K562 (cell line): ENCODE data around the gene TENM3. TPM values are rescaled to one million over a fixed set of nuclear protein-coding genes. Genes with fewer than 3 reads are reported as not detected.

Source experiments
- ATAC-seq: fragments of 200-7000 bp; cut with Tn5 transposase; 3 replicates; pipeline ENCODE4 v1.9.1; 2020; ENCODE audit warnings: moderate library complexity
- BruUV-seq: library from RNA; stranded (reverse); fragments of 400-500 nt; replicated peaks from 2 replicates; lab custom pipeline; 2021; lab: Mats Ljungman, UMichigan
- CTCF ChIA-PET: fragments of 300-600 bp; formaldehyde crosslinking; extraction: SDS; loops from one replicate; lab custom pipeline; 2021; ENCODE audit warnings: low intra/inter-chr PET ratio; lab: Yijun Ruan, JAX
- POLR2A ChIA-PET: fragments of 300-600, 350-650 bp; sonication (Branson Sonifier 250); formaldehyde crosslinking; extraction: SDS; loops from one replicate; lab custom pipeline; 2021; ENCODE audit warnings: antibody characterized with exemption, inconsistent platforms; lab: Yijun Ruan, JAX
- DNase-seq, 4 experiments: peaks; one replicate each; pipeline versions ENCODE4 v3.0.0 to v3.0.0-alpha.2; 2011 to 2018; ENCODE audit warnings: low spot score in 3 of 4, mixed read lengths in 3 of 4; ENCODE audit errors: extremely low read depth in 1 of 4
- FAIRE-seq: peaks from 2 replicates; lab custom pipeline; 2011; peaks lifted over from hg19 to GRCh38; lab: Jason Lieb, UNC
- H2AFZ ChIP-seq: 2 replicates; pipeline ENCODE4 v1.6.0; 2011; ENCODE audit warnings: low read depth, low read length, control low read depth, inconsistent platforms
- H3K27ac ChIP-seq: fragments of 200-600 bp; 3 replicates; pipeline ENCODE4 v1.8.0; 2011; ENCODE audit warnings: low read depth, mild to moderate bottlenecking, control low read depth, inconsistent platforms, low read length, moderate library complexity, mixed read lengths; ENCODE audit errors: extremely low read depth
- H3K27me3 ChIP-seq, 2 experiments: fragments of 300-600 bp in 1 of 2; 2 replicates in 1 of 2; 3 replicates in 1 of 2; pipeline versions ENCODE4 v1.6.0 to v1.8.0; 2011; ENCODE audit warnings: inconsistent platforms in 2 of 2, low read length in 2 of 2, mild to moderate bottlenecking in 1 of 2, mixed read lengths in 1 of 2, moderate library complexity in 1 of 2; ENCODE audit not compliant: control insufficient read depth in 2 of 2, insufficient read depth in 2 of 2
- H3K36me3 ChIP-seq: fragments of 300-600 bp; 3 replicates; pipeline ENCODE4 v1.8.0; 2011; ENCODE audit warnings: mild to moderate bottlenecking, low read length, inconsistent platforms; ENCODE audit not compliant: control insufficient read depth, insufficient read depth
- H3K4me1 ChIP-seq, 2 experiments: fragments of 200-600 bp in 1 of 2; replicated peaks in 1 of 2; 2 replicates in 1 of 2; 3 replicates in 1 of 2; pipeline versions ENCODE4 v1.5.1 to v1.8.0; 2011; ENCODE audit warnings: inconsistent platforms in 2 of 2, low read length in 2 of 2, mild to moderate bottlenecking in 1 of 2, mixed read lengths in 1 of 2, moderate library complexity in 1 of 2; ENCODE audit not compliant: control insufficient read depth in 2 of 2, insufficient read depth in 2 of 2
- H3K4me2 ChIP-seq: 2 replicates; pipeline ENCODE4 v1.6.1; 2011; ENCODE audit warnings: low read length, control low read depth, inconsistent platforms, mixed read lengths; ENCODE audit not compliant: insufficient read depth
- H3K4me3 ChIP-seq: fragments of 200-600 bp; sonication (generic), shearing (Covaris generic); 2 replicates; pipeline ENCODE4 v1.5.1; 2016; ENCODE audit warnings: control low read depth, inconsistent platforms
- H3K79me2 ChIP-seq: fragments of 200-600 bp; 3 replicates; pipeline ENCODE4 v1.8.0; 2011; ENCODE audit warnings: low read length, inconsistent platforms; ENCODE audit not compliant: control insufficient read depth, insufficient read depth
- H3K9ac ChIP-seq, 2 experiments: 2 replicates each; pipeline versions ENCODE4 v1.6.0 to v1.6.1; 2011; ENCODE audit warnings: low read depth in 2 of 2, low read length in 2 of 2, control low read depth in 1 of 2, inconsistent platforms in 1 of 2, mild to moderate bottlenecking in 1 of 2, mixed read lengths in 1 of 2; ENCODE audit not compliant: insufficient read depth in 1 of 2
- H3K9me1 ChIP-seq: one replicate; pipeline ENCODE4 v1.6.0; 2011; ENCODE audit warnings: inconsistent platforms, mild to moderate bottlenecking, low read length, moderate library complexity; ENCODE audit not compliant: control insufficient read depth, insufficient read depth
- H3K9me3 ChIP-seq: replicated peaks from 2 replicates; pipeline ENCODE4 v1.5.1; 2011; ENCODE audit warnings: low read depth, low read length, inconsistent platforms; ENCODE audit not compliant: control insufficient read depth, insufficient read depth
- H4K20me1 ChIP-seq: replicated peaks from 2 replicates; pipeline ENCODE4 v1.6.1; 2011; ENCODE audit warnings: low read length, inconsistent platforms, mixed read lengths; ENCODE audit not compliant: control insufficient read depth, insufficient read depth
- CC2D1A ChIP-seq: fragments of 450-650 bp; IDR thresholded peaks from 2 replicates; pipeline ENCODE4 v1.6.1; 2017; ENCODE audit warnings: mild to moderate bottlenecking
- CREB1 ChIP-seq, 2 experiments: sonication (generic) in 1 of 2; formaldehyde crosslinking in 1 of 2; IDR thresholded peaks; 2 replicates each; pipeline versions ENCODE4 v1.6.1 to v1.8.0; 2012 to 2022; ENCODE audit warnings: inconsistent platforms in 1 of 2, mild to moderate bottlenecking in 1 of 2, missing genetic modification reagents in 1 of 2, moderate library complexity in 1 of 2
- E2F5 ChIP-seq: sonication (generic); formaldehyde crosslinking; IDR thresholded peaks from 2 replicates; pipeline ENCODE4 v1.8.0; 2022; ENCODE audit warnings: mild to moderate bottlenecking, missing genetic modification reagents
- FOXK1 ChIP-seq: sonication (generic); formaldehyde crosslinking; IDR thresholded peaks from 2 replicates; pipeline ENCODE4 v1.8.0; 2022; ENCODE audit warnings: missing genetic modification reagents, mild to moderate bottlenecking, borderline replicate concordance
- FOXP1 ChIP-seq: sonication (generic); formaldehyde crosslinking; IDR thresholded peaks from 2 replicates; pipeline ENCODE4 v1.8.0; 2022; ENCODE audit warnings: mild to moderate bottlenecking, missing genetic modification reagents
- GATA2 ChIP-seq: sonication (generic); formaldehyde crosslinking; IDR thresholded peaks from 2 replicates; pipeline ENCODE4 v1.4.0; 2020; ENCODE audit warnings: mild to moderate bottlenecking, missing genetic modification reagents
- ILF3 ChIP-seq: fragments of 450-650 bp; IDR thresholded peaks from 2 replicates; pipeline ENCODE4 v1.6.1; 2018; ENCODE audit warnings: antibody characterized with exemption, mild to moderate bottlenecking, moderate library complexity, borderline replicate concordance
- JUND ChIP-seq, 2 experiments: IDR thresholded peaks; 2 replicates in 1 of 2; 3 replicates in 1 of 2; pipeline ENCODE4 v1.6.1; 2011; ENCODE audit warnings: borderline replicate concordance in 2 of 2, low read depth in 2 of 2, low read length in 2 of 2, improper control_type of control experiment in 1 of 2, missing biosample characterization in 1 of 2, missing genetic modification characterization in 1 of 2, missing genetic modification reagents in 1 of 2
- KDM4B ChIP-seq, 2 experiments: fragments of 450-650 bp in 1 of 2; sonication (generic) in 1 of 2; IDR thresholded peaks; 2 replicates each; pipeline ENCODE4 v1.6.1; 2016 to 2017; ENCODE audit warnings: borderline replicate concordance in 2 of 2, antibody characterized with exemption in 1 of 2, low read depth in 1 of 2, mild to moderate bottlenecking in 1 of 2
- LARP7 ChIP-seq: fragments of 450-650 bp; IDR thresholded peaks from 2 replicates; pipeline ENCODE4 v1.6.1; 2016
- PTRF ChIP-seq: fragments of 450-650 bp; IDR thresholded peaks from 2 replicates; pipeline ENCODE4 v1.6.1; 2016; ENCODE audit warnings: mild to moderate bottlenecking, missing genetic modification characterization, missing compliant biosample characterization
- RBFOX2 ChIP-seq: fragments of 200-400 bp; formaldehyde crosslinking; IDR thresholded peaks from 2 replicates; pipeline ENCODE4 v1.6.1; 2017; ENCODE audit warnings: low read depth, mild to moderate bottlenecking, low read length, moderate library complexity
- SRSF9 ChIP-seq: fragments of 200-400 bp; formaldehyde crosslinking; IDR thresholded peaks from 2 replicates; pipeline ENCODE4 v1.6.1; 2017; ENCODE audit warnings: low read depth, low read length, borderline replicate concordance
- TARDBP ChIP-seq: fragments of 450-650 bp; IDR thresholded peaks from 2 replicates; pipeline ENCODE4 v1.6.1; 2016
- TBL1XR1 ChIP-seq, 2 experiments: IDR thresholded peaks; 2 replicates each; pipeline ENCODE4 v1.6.1; 2012; ENCODE audit warnings: improper control_type of control experiment in 2 of 2, low read length in 2 of 2, mild to moderate bottlenecking in 1 of 2
- U2AF2 ChIP-seq: fragments of 200-400 bp; formaldehyde crosslinking; optimal IDR thresholded peaks from 2 replicates; pipeline ENCODE3; 2017; ENCODE audit warnings: low read depth, mild to moderate bottlenecking, low read length
- ZBTB9 ChIP-seq: fragments of 450-650 bp; formaldehyde crosslinking; IDR thresholded peaks from 2 replicates; pipeline ENCODE4 v1.4.0; 2020; ENCODE audit warnings: mild to moderate bottlenecking, moderate library complexity
- ZNF507 ChIP-seq: conservative IDR thresholded peaks from 2 replicates; pipeline ENCODE4 v1.6.1; 2017; ENCODE audit warnings: missing genetic modification characterization, missing compliant biosample characterization
- ZNF512 ChIP-seq: IDR thresholded peaks from 2 replicates; pipeline ENCODE4 v1.6.1; 2016; ENCODE audit warnings: missing genetic modification characterization, missing compliant biosample characterization
- in situ Hi-C: fragments of 300-500 bp; cut with MboI; formaldehyde crosslinking; loops from 4 replicates; pipeline ENCODE4 v1.15.0; 2018; ENCODE audit warnings: inconsistent platforms, mixed read lengths
- intact Hi-C: fragments of 100-400 bp; cut with micrococcal nuclease; formaldehyde crosslinking; loops from 2 replicates; pipeline ENCODE4 v1.14.2; 2022
- polyA plus RNA-seq, 8 experiments: library from polyadenylated mRNA; depleted of rRNA in 4 of 8; stranded (reverse) in 5 of 8; unstranded in 3 of 8; fragments of >200 nt; fragmentation: Nextera tagmentation in 2 of 8; fragmentation: Illumina TruSeq in 1 of 8; extraction: Ambion mirVana in 2 of 8; extraction: Trizol in 1 of 8; gene quantifications; 2 replicates each; pipeline versions ENCODE4 v1.2.1 to v1.2.3, GENCODE V29; 2011 to 2014; ENCODE audit warnings: inconsistent platforms in 1 of 8, missing spikeins in 1 of 8
- total RNA-seq, 7 experiments: library from RNA; depleted of rRNA in 6 of 7; stranded (reverse); fragments of >200 nt in 6 of 7; fragmentation: Illumina TruSeq in 2 of 7; extraction: Trizol in 2 of 7; gene quantifications; 2 replicates each; pipeline versions ENCODE4 v1.2.1 to v1.2.3, GENCODE V29; 2011 to 2021; ENCODE audit warnings: low replicate concordance in 1 of 7

TENM3 gene
- total and polyA plus RNA-seq, 9 of the 15 experiments (the other 6 are each of a cell fraction or from before 2014, with no cell fraction given) = 0.01 to 0.02 TPM; not detected in 7

- TF ChIP-seq E2F5 (CRISPR knock-in tag) = no peak
- no peak for TF ChIP-seq ZNF512 (tag)
- TF ChIP-seq KDM4B (IDR thresholded peaks at IDR 0.05; ENCODE audit: borderline replicate concordance in 2 of 2, low read depth in 1 of 2) = no peak
These were observed 192.2 kb downstream of the TENM3 start (continued) for GRCh38 chr4:182435401-182435800.

- Histone ChIP-seq H3K79me2 (no peaks in the 10 kb centered on the region), H3K36me3 (no peaks in the 10 kb centered on the region), H3K9ac (no peak overlapping the region), H3K9me3 (no peaks in the 10 kb centered on the region), H3K4me1 (no peaks in the 10 kb centered on the region; a peak in 1 of 5 replicates), H3K4me2 (no peak overlapping the region), H3K27me3 (peaks cover 0 to 2% of the 10 kb centered on the region in 2 experiments; a peak in 2 of 5 replicates), H3K9me1 (no peaks in the 10 kb centered on the region), H3K4me3 (no peak overlapping the region), H4K20me1 (no peaks in the 10 kb centered on the region), H3K27ac (no peak overlapping the region), H2AFZ (no peak overlapping the region)
- ChIA-PET POLR2A (no interaction called here), CTCF (no interaction called here)
- DNase-seq = no peak
- in situ Hi-C loops (no loop called here), intact Hi-C loops (no loop called here)
- no peak for ATAC-seq
- FAIRE-seq = no peak
- TF ChIP-seq FOXP1 (no peak), PTRF (tag) (no peak), TARDBP (no peak), JUND (IDR thresholded peaks at IDR 0.05; ENCODE audit: borderline replicate concordance, low read depth, low read length) (no peak), JUND (tag; IDR thresholded peaks at IDR 0.05; ENCODE audit: borderline replicate concordance, low read depth, low read length) (no peak), LARP7 (no peak), ILF3 (no peak), GATA2 (no peak), ZBTB9 (CRISPR knock-in tag) (no peak), CC2D1A (no peak), TBL1XR1 (IDR thresholded peaks at IDR 0.05; ENCODE audit: low read length in 2 of 2) (no peak), SRSF9 (no peak), RBFOX2 (no peak), ZNF507 (tag) (no peak), FOXK1 (no peak), CREB1 (IDR thresholded peaks at IDR 0.05) (no peak), CREB1 (CRISPR knock-in tag; IDR thresholded peaks at IDR 0.05) (no peak), U2AF2 (no peak)
- BruUV-seq = no TSS peak
These were observed 199.9 kb downstream of the TENM3 start for GRCh38 chr4:182443070-182443469.
